WTC11 (cell line): ENCODE data around the gene DDX4. TPM values are rescaled to one million over a fixed set of nuclear protein-coding genes. Genes with fewer than 3 reads are reported as not detected.
A peak's percentile ranks its signal among the peaks of the same experiment; 100 is the strongest.

ENCODE experiments used
- ATAC-seq: fragments of 200-7000 bp; cut with Tn5 transposase; 2 replicates; pipeline ENCODE4 v1.10.0; 2021; ENCODE audit warnings: mild to moderate bottlenecking, moderate library complexity
- CTCF ChIA-PET: fragments of 300-600 bp; sonication (Branson Sonifier 250); formaldehyde crosslinking; loops from one replicate; lab custom pipeline; 2021; ENCODE audit warnings: antibody characterized with exemption; lab: Charles Lee
- POLR2A ChIA-PET: fragments of 350-600 bp; sonication (Branson Sonifier 250); formaldehyde crosslinking; loops from one replicate; lab custom pipeline; 2021; ENCODE audit warnings: antibody characterized with exemption; lab: Charles Lee
- DNase-seq: peaks from one replicate; pipeline ENCODE4 v3.0.0; 2021; ENCODE audit warnings: low spot score
- H3K27ac Mint-ChIP-seq: 2 replicates; pipeline ENCODE4 v1.8.0; 2021; ENCODE audit warnings: mixed read lengths
- H3K27me3 Mint-ChIP-seq: 2 replicates; pipeline ENCODE4 v1.8.0; 2021; ENCODE audit warnings: low read depth, mild to moderate bottlenecking, moderate library complexity, mixed read lengths
- H3K36me3 Mint-ChIP-seq: 2 replicates; pipeline ENCODE4 v1.8.0; 2021; ENCODE audit warnings: mixed read lengths
- H3K4me1 Mint-ChIP-seq: 2 replicates; pipeline ENCODE4 v1.8.0; 2022; ENCODE audit warnings: mixed read lengths
- H3K4me3 Mint-ChIP-seq: 2 replicates; pipeline ENCODE4 v1.8.0; 2021; ENCODE audit warnings: mild to moderate bottlenecking, moderate library complexity, mixed read lengths
- H3K9me3 Mint-ChIP-seq: 2 replicates; pipeline ENCODE4 v1.8.0; 2021; ENCODE audit warnings: mixed read lengths
- ATF1 ChIP-seq: sonication (generic); formaldehyde crosslinking; IDR thresholded peaks from 2 replicates; pipeline ENCODE4 v1.8.1; 2023; ENCODE audit warnings: mild to moderate bottlenecking, moderate library complexity, missing genetic modification reagents
- ATF2 ChIP-seq: sonication (generic); formaldehyde crosslinking; IDR thresholded peaks from 2 replicates; pipeline ENCODE4 v1.8.1; 2022; ENCODE audit warnings: low read depth, missing genetic modification reagents, borderline replicate concordance
- ELF4 ChIP-seq: sonication (generic); formaldehyde crosslinking; IDR thresholded peaks from 2 replicates; pipeline ENCODE4 v1.8.1; 2022; ENCODE audit warnings: low read depth, mild to moderate bottlenecking, moderate library complexity, missing genetic modification reagents
- EMX1 ChIP-seq: fragments of 250-450 bp; sonication (Bioruptor Pico); IDR thresholded peaks from 2 replicates; pipeline ENCODE4 v1.8.0; 2021; ENCODE audit warnings: mild to moderate bottlenecking
- NFYB ChIP-seq: sonication (generic); formaldehyde crosslinking; conservative IDR thresholded peaks from 2 replicates; pipeline ENCODE4 v1.8.0; 2022; ENCODE audit warnings: low read depth, missing genetic modification reagents
- NR2C2 ChIP-seq: sonication (generic); formaldehyde crosslinking; IDR thresholded peaks from 2 replicates; pipeline ENCODE4 v1.8.0; 2022; ENCODE audit warnings: mild to moderate bottlenecking, missing genetic modification reagents
- OVOL2 ChIP-seq: fragments of 250-450 bp; sonication (Bioruptor Pico); IDR thresholded peaks from 2 replicates; pipeline ENCODE4 v1.9.0; 2021; ENCODE audit warnings: mild to moderate bottlenecking, borderline replicate concordance
- PRRX2 ChIP-seq: fragments of 250-450 bp; sonication (Bioruptor Pico); IDR thresholded peaks from 2 replicates; pipeline ENCODE4 v1.8.0; 2021; ENCODE audit warnings: mild to moderate bottlenecking
- ZBTB43 ChIP-seq: sonication (generic); formaldehyde crosslinking; IDR thresholded peaks from 2 replicates; pipeline ENCODE4 v1.8.1; 2023; ENCODE audit warnings: mild to moderate bottlenecking, missing genetic modification reagents
- ZNF121 ChIP-seq: sonication (generic); formaldehyde crosslinking; IDR thresholded peaks from 2 replicates; pipeline ENCODE4 v1.8.0; 2023; ENCODE audit warnings: missing genetic modification reagents
- ZNF219 ChIP-seq: sonication (generic); formaldehyde crosslinking; IDR thresholded peaks from 2 replicates; pipeline ENCODE4 v1.8.0; 2023; ENCODE audit warnings: missing genetic modification reagents, mild to moderate bottlenecking, borderline replicate concordance
- ZNF232 ChIP-seq: sonication (generic); formaldehyde crosslinking; IDR thresholded peaks from 2 replicates; pipeline ENCODE4 v1.8.0; 2022; ENCODE audit warnings: mild to moderate bottlenecking, missing genetic modification reagents
- ZNF423 ChIP-seq: fragments of 250-450 bp; sonication (Bioruptor Pico); IDR thresholded peaks from 2 replicates; pipeline ENCODE4 v2.1.2; 2022; ENCODE audit warnings: mild to moderate bottlenecking, moderate library complexity
- total RNA-seq: library from RNA; stranded (reverse); gene quantifications from 3 replicates; pipeline ENCODE4 v1.2.3, GENCODE V29; 2021
- TF ChIP-seq, protein P1 (sequence below): sonication (generic); formaldehyde crosslinking; IDR thresholded peaks from 2 replicates; pipeline ENCODE4 v1.8.0; 2023; ENCODE audit warnings: mild to moderate bottlenecking, missing genetic modification reagents
- TF ChIP-seq, protein P2 (sequence below): sonication (generic); formaldehyde crosslinking; IDR thresholded peaks from 2 replicates; pipeline ENCODE4 v1.8.1; 2023; ENCODE audit warnings: mild to moderate bottlenecking, moderate library complexity, missing genetic modification reagents
- TF ChIP-seq, protein P3 (sequence below): sonication (generic); formaldehyde crosslinking; IDR thresholded peaks from 2 replicates; pipeline ENCODE4 v1.8.1; 2023; ENCODE audit warnings: mild to moderate bottlenecking, missing genetic modification reagents, moderate library complexity

Gene DDX4
- total RNA-seq, 1 experiment from 2014 or later, result not detected

DNA sequence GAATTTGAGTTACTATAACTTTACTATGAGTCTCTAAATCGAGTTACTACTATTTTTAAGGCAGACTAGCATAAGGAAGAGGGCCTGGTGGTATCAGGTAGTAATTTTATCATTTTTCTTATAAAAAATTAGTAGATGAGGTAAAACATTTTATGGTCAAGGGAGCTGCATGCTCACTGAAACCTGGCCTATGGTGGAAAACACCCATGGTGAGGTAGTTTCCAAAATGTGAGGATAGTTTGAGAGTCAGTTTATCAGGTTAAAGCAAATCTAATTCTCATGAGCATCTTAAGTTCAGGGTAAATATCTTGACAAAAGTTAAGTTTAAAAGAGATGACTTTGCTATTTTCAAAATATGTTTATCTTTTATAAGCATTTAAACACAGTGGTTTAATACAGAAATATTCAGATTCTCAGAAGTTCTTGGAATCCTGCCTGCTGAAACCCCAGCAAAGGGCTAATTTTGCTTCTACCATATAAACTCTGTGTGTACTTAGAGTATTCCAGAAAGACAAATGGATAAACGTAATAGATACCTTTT, 10.0 kb downstream of the DDX4 start:
- POLR2A ChIA-PET, result no interaction called here
- H3K4me1 Mint-ChIP-seq, result peaks cover 10% of the 10 kb centered on the region
- H3K4me3 Mint-ChIP-seq, result no peak overlapping the region
- no peaks in the 10 kb centered on the region for H3K36me3 Mint-ChIP-seq
- no peak overlapping the region for H3K27ac Mint-ChIP-seq
- DNase-seq, result no peak
- H3K27me3 Mint-ChIP-seq, result no peaks in the 10 kb centered on the region
- ATAC-seq, result no peak
- peaks cover 3% of the 10 kb centered on the region; the same call in 1 of the 2 replicates for H3K9me3 Mint-ChIP-seq
- CTCF ChIA-PET, result no interaction called here
- TF ChIP-seq NFYB (CRISPR knock-in tag) (no peak), ELF4 (no peak), OVOL2 (CRISPR knock-in tag) (no peak), ZBTB43 (no peak), EMX1 (CRISPR knock-in tag) (no peak), ATF2 (CRISPR knock-in tag) (no peak), ZNF121 (CRISPR knock-in tag) (no peak), ZNF219 (CRISPR knock-in tag) (no peak)
- TF ChIP-seq, protein P1, sequence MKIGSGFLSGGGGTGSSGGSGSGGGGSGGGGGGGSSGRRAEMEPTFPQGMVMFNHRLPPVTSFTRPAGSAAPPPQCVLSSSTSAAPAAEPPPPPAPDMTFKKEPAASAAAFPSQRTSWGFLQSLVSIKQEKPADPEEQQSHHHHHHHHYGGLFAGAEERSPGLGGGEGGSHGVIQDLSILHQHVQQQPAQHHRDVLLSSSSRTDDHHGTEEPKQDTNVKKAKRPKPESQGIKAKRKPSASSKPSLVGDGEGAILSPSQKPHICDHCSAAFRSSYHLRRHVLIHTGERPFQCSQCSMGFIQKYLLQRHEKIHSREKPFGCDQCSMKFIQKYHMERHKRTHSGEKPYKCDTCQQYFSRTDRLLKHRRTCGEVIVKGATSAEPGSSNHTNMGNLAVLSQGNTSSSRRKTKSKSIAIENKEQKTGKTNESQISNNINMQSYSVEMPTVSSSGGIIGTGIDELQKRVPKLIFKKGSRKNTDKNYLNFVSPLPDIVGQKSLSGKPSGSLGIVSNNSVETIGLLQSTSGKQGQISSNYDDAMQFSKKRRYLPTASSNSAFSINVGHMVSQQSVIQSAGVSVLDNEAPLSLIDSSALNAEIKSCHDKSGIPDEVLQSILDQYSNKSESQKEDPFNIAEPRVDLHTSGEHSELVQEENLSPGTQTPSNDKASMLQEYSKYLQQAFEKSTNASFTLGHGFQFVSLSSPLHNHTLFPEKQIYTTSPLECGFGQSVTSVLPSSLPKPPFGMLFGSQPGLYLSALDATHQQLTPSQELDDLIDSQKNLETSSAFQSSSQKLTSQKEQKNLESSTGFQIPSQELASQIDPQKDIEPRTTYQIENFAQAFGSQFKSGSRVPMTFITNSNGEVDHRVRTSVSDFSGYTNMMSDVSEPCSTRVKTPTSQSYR, result no peak
- TF ChIP-seq, protein P2, sequence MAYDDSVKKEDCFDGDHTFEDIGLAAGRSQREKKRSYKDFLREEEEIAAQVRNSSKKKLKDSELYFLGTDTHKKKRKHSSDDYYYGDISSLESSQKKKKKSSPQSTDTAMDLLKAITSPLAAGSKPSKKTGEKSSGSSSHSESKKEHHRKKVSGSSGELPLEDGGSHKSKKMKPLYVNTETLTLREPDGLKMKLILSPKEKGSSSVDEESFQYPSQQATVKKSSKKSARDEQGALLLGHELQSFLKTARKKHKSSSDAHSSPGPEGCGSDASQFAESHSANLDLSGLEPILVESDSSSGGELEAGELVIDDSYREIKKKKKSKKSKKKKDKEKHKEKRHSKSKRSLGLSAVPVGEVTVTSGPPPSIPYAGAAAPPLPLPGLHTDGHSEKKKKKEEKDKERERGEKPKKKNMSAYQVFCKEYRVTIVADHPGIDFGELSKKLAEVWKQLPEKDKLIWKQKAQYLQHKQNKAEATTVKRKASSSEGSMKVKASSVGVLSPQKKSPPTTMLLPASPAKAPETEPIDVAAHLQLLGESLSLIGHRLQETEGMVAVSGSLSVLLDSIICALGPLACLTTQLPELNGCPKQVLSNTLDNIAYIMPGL, result no peak

- Mint-ChIP-seq H3K4me1 (peaks cover 10% of the 10 kb centered on the region), H3K4me3 (no peak overlapping the region), H3K27ac (no peak overlapping the region), H3K27me3 (no peaks in the 10 kb centered on the region), H3K36me3 (no peaks in the 10 kb centered on the region), H3K9me3 (peaks cover 3% of the 10 kb centered on the region; the same call in 1 of the 2 replicates)
- DNase-seq (no peak), ATAC-seq (peak; percentile 61)
- no peak for TF ChIP-seq ATF1 (CRISPR knock-in tag)
- no peak for TF ChIP-seq NR2C2
- TF ChIP-seq PRRX2, result no peak
- no peak for TF ChIP-seq ZNF232 (CRISPR knock-in tag)
- TF ChIP-seq ELF4, result no peak
- TF ChIP-seq ZNF423, result no peak
- TF ChIP-seq, protein P3, sequence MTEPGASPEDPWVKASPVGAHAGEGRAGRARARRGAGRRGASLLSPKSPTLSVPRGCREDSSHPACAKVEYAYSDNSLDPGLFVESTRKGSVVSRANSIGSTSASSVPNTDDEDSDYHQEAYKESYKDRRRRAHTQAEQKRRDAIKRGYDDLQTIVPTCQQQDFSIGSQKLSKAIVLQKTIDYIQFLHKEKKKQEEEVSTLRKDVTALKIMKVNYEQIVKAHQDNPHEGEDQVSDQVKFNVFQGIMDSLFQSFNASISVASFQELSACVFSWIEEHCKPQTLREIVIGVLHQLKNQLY, result no peak
- ChIA-PET POLR2A (no interaction called here), CTCF (interaction anchor here (0.9 kb wide), 1 partner anchor 562 kb away, joined by 6 read pairs; no protein-coding TSS in a partner anchor)
Observed at GRCh38 chr5:55749387-55749786, 11.5 kb downstream of the DDX4 start.
